ENCODE data around the gene ANO6.

Gene ANO6

GRCh38 chr12:45400991-45401390, 185.1 kb downstream of the ANO6 start:
- H3K27ac ChIP-seq = no peak overlapping the region
- no peak for TF ChIP-seq ZFX (IDR thresholded peaks at IDR 0.05)
- no peak for TF ChIP-seq CTCF (conservative IDR thresholded peaks at IDR 0.05)

- TF ChIP-seq ZFX (IDR thresholded peaks at IDR 0.05) = no peak
- no peak for TF ChIP-seq CTCF (conservative IDR thresholded peaks at IDR 0.05)
- no peak overlapping the region for H3K27ac ChIP-seq
Observed at GRCh38 chr12:45402288-45402687, 186.4 kb downstream of the ANO6 start.

GRCh38 chr12:45406988-45407850, 191.3 kb downstream of the ANO6 start:
- no peak overlapping the region for H3K27ac ChIP-seq
- TF ChIP-seq CTCF (conservative IDR thresholded peaks at IDR 0.05) (no peak), ZFX (IDR thresholded peaks at IDR 0.05) (no peak)

GRCh38 chr12:45407981-45408728, 192.3 kb downstream of the ANO6 start:
- no peak for TF ChIP-seq CTCF (conservative IDR thresholded peaks at IDR 0.05)
- no peak for TF ChIP-seq ZFX (IDR thresholded peaks at IDR 0.05)
- H3K27ac ChIP-seq = no peak overlapping the region

- TF ChIP-seq ZFX (IDR thresholded peaks at IDR 0.05) = no peak
- no peak for TF ChIP-seq CTCF (conservative IDR thresholded peaks at IDR 0.05)
- H3K27ac ChIP-seq = no peak overlapping the region
Observed at GRCh38 chr12:45408729-45409114, 192.8 kb downstream of the ANO6 start.

GRCh38 chr12:45409966-45410365, 194.1 kb downstream of the ANO6 start:
- TF ChIP-seq ZFX (IDR thresholded peaks at IDR 0.05) (no peak), CTCF (conservative IDR thresholded peaks at IDR 0.05) (no peak)
- no peak overlapping the region for H3K27ac ChIP-seq

- no peak overlapping the region for H3K27ac ChIP-seq
Observed at GRCh38 chr12:45411626-45412025, 195.7 kb downstream of the ANO6 start.

More at GRCh38 chr12:45411626-45412025, 195.7 kb downstream of the ANO6 start:
- TF ChIP-seq CTCF (conservative IDR thresholded peaks at IDR 0.05) = no peak
- TF ChIP-seq ZFX (IDR thresholded peaks at IDR 0.05) = no peak
